RWPE2 (cell line): ENCODE data around the gene CHD5.

Experiments
- ATAC-seq: fragments of 200-7000 bp; cut with Tn5 transposase; 3 replicates; pipeline ENCODE4 v1.9.1; 2021; ENCODE audit warnings: low read depth
- DNase-seq: peaks from one replicate; pipeline ENCODE4 v3.0.0-alpha.2; 2020; ENCODE audit warnings: low spot score
- H3K27ac ChIP-seq: fragments of 450-650 bp; 2 replicates; pipeline ENCODE4 v1.5.1; 2017; ENCODE audit warnings: mild to moderate bottlenecking; ENCODE audit not compliant: poor library complexity, severe bottlenecking
- H3K27me3 ChIP-seq: fragments of 250-450 bp; sonication (Bioruptor Pico); 2 replicates; pipeline ENCODE4 v1.5.1; 2021; ENCODE audit warnings: mild to moderate bottlenecking, moderate library complexity; ENCODE audit not compliant: insufficient read depth, poor library complexity, severe bottlenecking
- H3K36me3 ChIP-seq: fragments of 250-450 bp; sonication (Bioruptor Pico); 2 replicates; pipeline ENCODE4 v1.5.1; 2020; ENCODE audit warnings: low read depth, mild to moderate bottlenecking, moderate library complexity
- H3K4me1 ChIP-seq: fragments of 250-450 bp; sonication (Bioruptor Pico); 2 replicates; pipeline ENCODE4 v1.5.1; 2021; ENCODE audit warnings: mild to moderate bottlenecking, moderate library complexity; ENCODE audit not compliant: insufficient read depth, poor library complexity, severe bottlenecking
- H3K4me3 ChIP-seq: fragments of 250-450 bp; sonication (Bioruptor Pico); 2 replicates; pipeline ENCODE4 v1.5.1; 2021; ENCODE audit warnings: mild to moderate bottlenecking, moderate library complexity; ENCODE audit not compliant: severe bottlenecking
- H3K9me3 ChIP-seq: fragments of 250-450 bp; sonication (Bioruptor Pico); 2 replicates; pipeline ENCODE4 v1.5.1; 2021; ENCODE audit warnings: mild to moderate bottlenecking, moderate library complexity; ENCODE audit not compliant: severe bottlenecking
- CTCF ChIP-seq: fragments of 450-650 bp; IDR thresholded peaks from one replicate; pipeline ENCODE4 v1.5.1; 2017; ENCODE audit warnings: mild to moderate bottlenecking, moderate library complexity; ENCODE audit not compliant: poor library complexity, severe bottlenecking

The CHD5 gene

GRCh38 chr1:6211731-6212130 lies 31.6 kb upstream of the CHD5 start:
- Histone ChIP-seq H3K36me3 (peaks cover 8% of the 10 kb centered on the region; the same call in 1 of the 2 replicates), H3K27ac (no peak overlapping the region), H3K9me3 (no peaks in the 10 kb centered on the region), H3K4me1 (no peaks in the 10 kb centered on the region), H3K27me3 (no peaks in the 10 kb centered on the region), H3K4me3 (no peak overlapping the region)
- no peak for TF ChIP-seq CTCF
- DNase-seq (no peak), ATAC-seq (no peak)

GRCh38 chr1:6210591-6211355 lies 30.7 kb upstream of the CHD5 start:
- H3K36me3 ChIP-seq, result peaks cover 8% of the 10 kb centered on the region; the same call in 1 of the 2 replicates
- no peak for TF ChIP-seq CTCF
- H3K9me3 ChIP-seq, result no peaks in the 10 kb centered on the region
- H3K4me1 ChIP-seq, result no peaks in the 10 kb centered on the region
- ATAC-seq, result no peak
- no peak for DNase-seq
- no peak overlapping the region for H3K4me3 ChIP-seq
- H3K27me3 ChIP-seq, result no peaks in the 10 kb centered on the region
- H3K27ac ChIP-seq, result no peak overlapping the region

- Histone ChIP-seq H3K4me1 (no peaks in the 10 kb centered on the region), H3K36me3 (peaks cover 8% of the 10 kb centered on the region; the same call in 1 of the 2 replicates), H3K4me3 (no peak overlapping the region), H3K27ac (no peak overlapping the region), H3K9me3 (no peaks in the 10 kb centered on the region), H3K27me3 (no peaks in the 10 kb centered on the region)
- DNase-seq (no peak), ATAC-seq (no peak)
- no peak for TF ChIP-seq CTCF
These were observed 29.8 kb upstream of the CHD5 start for GRCh38 chr1:6209661-6210580.

GRCh38 chr1:6208723-6209660 lies 28.9 kb upstream of the CHD5 start:
- no peak for TF ChIP-seq CTCF
- no peak for ATAC-seq
- Histone ChIP-seq H3K4me1 (no peaks in the 10 kb centered on the region), H3K36me3 (peaks cover 8% of the 10 kb centered on the region; the same call in 1 of the 2 replicates), H3K9me3 (no peaks in the 10 kb centered on the region), H3K27me3 (no peaks in the 10 kb centered on the region), H3K27ac (no peak overlapping the region), H3K4me3 (no peak overlapping the region)
- no peak for DNase-seq
